GM12873 (cell line): ENCODE results near the gene DEFB112.

Source experiments
- TF ChIP-seq, protein P1 (sequence below): IDR thresholded peaks from 2 replicates; pipeline ENCODE4 v1.5.1; 2012; ENCODE audit warnings: low read depth, mild to moderate bottlenecking, moderate library complexity, low read length, control low read depth; ENCODE audit not compliant: insufficient read depth; ENCODE audit errors: missing control alignments

The DEFB112 gene

GRCh38 chr6:50003139-50003538, 46.6 kb downstream of the DEFB112 start:
- TF ChIP-seq, protein P1, sequence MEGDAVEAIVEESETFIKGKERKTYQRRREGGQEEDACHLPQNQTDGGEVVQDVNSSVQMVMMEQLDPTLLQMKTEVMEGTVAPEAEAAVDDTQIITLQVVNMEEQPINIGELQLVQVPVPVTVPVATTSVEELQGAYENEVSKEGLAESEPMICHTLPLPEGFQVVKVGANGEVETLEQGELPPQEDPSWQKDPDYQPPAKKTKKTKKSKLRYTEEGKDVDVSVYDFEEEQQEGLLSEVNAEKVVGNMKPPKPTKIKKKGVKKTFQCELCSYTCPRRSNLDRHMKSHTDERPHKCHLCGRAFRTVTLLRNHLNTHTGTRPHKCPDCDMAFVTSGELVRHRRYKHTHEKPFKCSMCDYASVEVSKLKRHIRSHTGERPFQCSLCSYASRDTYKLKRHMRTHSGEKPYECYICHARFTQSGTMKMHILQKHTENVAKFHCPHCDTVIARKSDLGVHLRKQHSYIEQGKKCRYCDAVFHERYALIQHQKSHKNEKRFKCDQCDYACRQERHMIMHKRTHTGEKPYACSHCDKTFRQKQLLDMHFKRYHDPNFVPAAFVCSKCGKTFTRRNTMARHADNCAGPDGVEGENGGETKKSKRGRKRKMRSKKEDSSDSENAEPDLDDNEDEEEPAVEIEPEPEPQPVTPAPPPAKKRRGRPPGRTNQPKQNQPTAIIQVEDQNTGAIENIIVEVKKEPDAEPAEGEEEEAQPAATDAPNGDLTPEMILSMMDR: no peak

DNA sequence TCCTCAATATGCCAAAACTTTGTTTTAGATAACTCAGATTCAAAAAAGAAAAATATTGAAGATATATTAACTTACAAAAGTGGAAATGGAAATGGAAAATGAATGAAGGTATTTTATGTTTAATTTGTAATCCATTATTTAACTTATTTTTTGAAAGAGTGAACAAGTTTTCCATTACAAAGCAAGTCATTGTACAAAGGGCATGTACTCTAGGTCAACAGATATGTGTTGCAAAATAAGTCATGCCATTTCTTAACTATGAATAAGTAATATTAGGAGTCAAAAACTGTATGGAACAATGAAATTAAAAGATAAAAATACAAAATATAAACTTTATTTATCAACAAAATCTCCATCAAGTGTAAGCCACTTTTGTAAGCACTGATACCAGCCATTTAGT, 54.5 kb downstream of the DEFB112 start:
- TF ChIP-seq, protein P1: no peak
